ENCODE results near the gene TBC1D1.

The TBC1D1 gene

GRCh38 chr4:38069271-38069760 lies 178.4 kb downstream of the TBC1D1 start:
- Histone ChIP-seq H3K27me3 (ENCODE audit: control insufficient read depth, low read length) (no peaks in the 10 kb centered on the region), H3K27ac (ENCODE audit: low read depth, low read length) (no peak overlapping the region), H3K4me2 (ENCODE audit: low read length) (no peak overlapping the region), H3K9me2 (replicated peaks; ENCODE audit: control insufficient read depth, low read length) (no peaks in the 10 kb centered on the region), H4K20me1 (ENCODE audit: control insufficient read depth, insufficient read depth, low read depth, low read length) (no peaks in the 10 kb centered on the region), H3K4me3 (ENCODE audit: low read length) (no peak overlapping the region), H3F3A (ENCODE audit: control insufficient read depth, insufficient read depth) (no peaks in the 10 kb centered on the region), H3K4me1 (ENCODE audit: control insufficient read depth, low read length) (no peaks in the 10 kb centered on the region), H3K36me3 (ENCODE audit: control insufficient read depth, low read length) (peaks cover 91% of the 10 kb centered on the region), H3K9me3 (ENCODE audit: control insufficient read depth, insufficient read depth, low read length) (no peaks in the 10 kb centered on the region), H3K79me2 (ENCODE audit: control insufficient read depth, low read length) (peaks cover 16% of the 10 kb centered on the region)
- TF ChIP-seq EZH2phosphoT487 (IDR thresholded peaks at IDR 0.05; ENCODE audit: borderline replicate concordance, low read length): no peak
- TF ChIP-seq CTCF (IDR thresholded peaks at IDR 0.05; ENCODE audit: low read depth, low read length, poor library complexity, severe bottlenecking): no peak

GRCh38 chr4:38071801-38072431 lies 181.0 kb downstream of the TBC1D1 start:
- Histone ChIP-seq H3K4me1 (ENCODE audit: control insufficient read depth, low read length) (no peaks in the 10 kb centered on the region), H3F3A (ENCODE audit: control insufficient read depth, insufficient read depth) (no peaks in the 10 kb centered on the region), H3K4me2 (ENCODE audit: low read length) (no peak overlapping the region), H3K27me3 (ENCODE audit: control insufficient read depth, low read length) (no peaks in the 10 kb centered on the region), H3K36me3 (ENCODE audit: control insufficient read depth, low read length) (peaks cover 96% of the 10 kb centered on the region), H3K4me3 (ENCODE audit: low read length) (no peak overlapping the region), H3K9me2 (replicated peaks; ENCODE audit: control insufficient read depth, low read length) (no peaks in the 10 kb centered on the region), H3K27ac (ENCODE audit: low read depth, low read length) (no peak overlapping the region), H4K20me1 (ENCODE audit: control insufficient read depth, insufficient read depth, low read depth, low read length) (no peaks in the 10 kb centered on the region), H3K9me3 (ENCODE audit: control insufficient read depth, insufficient read depth, low read length) (no peaks in the 10 kb centered on the region), H3K79me2 (ENCODE audit: control insufficient read depth, low read length) (peaks cover 16% of the 10 kb centered on the region)
- TF ChIP-seq CTCF (IDR thresholded peaks at IDR 0.05; ENCODE audit: low read depth, low read length, poor library complexity, severe bottlenecking): no peak
- TF ChIP-seq EZH2phosphoT487 (IDR thresholded peaks at IDR 0.05; ENCODE audit: borderline replicate concordance, low read length): no peak

GRCh38 chr4:38072578-38072977 lies 181.7 kb downstream of the TBC1D1 start:
- no peaks in the 10 kb centered on the region for H3K9me2 ChIP-seq (replicated peaks; ENCODE audit: control insufficient read depth, low read length)
- no peaks in the 10 kb centered on the region for H3F3A ChIP-seq (ENCODE audit: control insufficient read depth, insufficient read depth)
- peaks cover 17% of the 10 kb centered on the region for H3K79me2 ChIP-seq (ENCODE audit: control insufficient read depth, low read length)
- no peak overlapping the region for H3K4me2 ChIP-seq (ENCODE audit: low read length)
- no peak overlapping the region for H3K27ac ChIP-seq (ENCODE audit: low read depth, low read length)
- no peaks in the 10 kb centered on the region for H3K9me3 ChIP-seq (ENCODE audit: control insufficient read depth, insufficient read depth, low read length)
- H4K20me1 ChIP-seq (ENCODE audit: control insufficient read depth, insufficient read depth, low read depth, low read length): no peaks in the 10 kb centered on the region
- TF ChIP-seq CTCF (IDR thresholded peaks at IDR 0.05; ENCODE audit: low read depth, low read length, poor library complexity, severe bottlenecking): no peak
- no peaks in the 10 kb centered on the region for H3K27me3 ChIP-seq (ENCODE audit: control insufficient read depth, low read length)
- H3K36me3 ChIP-seq (ENCODE audit: control insufficient read depth, low read length): peaks cover 95% of the 10 kb centered on the region
- H3K4me1 ChIP-seq (ENCODE audit: control insufficient read depth, low read length): no peaks in the 10 kb centered on the region
- no peak overlapping the region for H3K4me3 ChIP-seq (ENCODE audit: low read length)

Measured in DOHH2 (cell line).